SK-N-MC (cell line): ENCODE measurements around the gene GET4.

Experiments used
- EZH2 ChIP-seq: fragments of 200-600 bp; sonication (generic); IDR thresholded peaks from one replicate; pipeline ENCODE4 v1.6.1; 2017; ENCODE audit warnings: antibody characterized with exemption
- FOXP2 ChIP-seq: optimal IDR thresholded peaks from 2 replicates; pipeline ENCODE3; 2011; ENCODE audit warnings: mild to moderate bottlenecking, moderate library complexity; ENCODE audit not compliant: insufficient read depth; ENCODE audit errors: extremely low read length, control extremely low read depth
- POLR2AphosphoS5 ChIP-seq: IDR thresholded peaks from 2 replicates; pipeline ENCODE4 v1.6.1; 2012; ENCODE audit warnings: mild to moderate bottlenecking, low read depth, low read length, borderline replicate concordance

GRCh38 chr7:892648-893593 lies 16.6 kb downstream of the GET4 start:
- TF ChIP-seq EZH2 = no peak
- no peak for TF ChIP-seq POLR2AphosphoS5
- TF ChIP-seq FOXP2 = no peak
